AG20443 (cell line): ENCODE data around the gene EPB41L1.

Experiments used
- DNase-seq: peaks from one replicate; pipeline ENCODE4 v3.0.0; 2012; ENCODE audit warnings: low spot score, mixed read lengths

Gene EPB41L1

GRCh38 chr20:36154700-36155628 is at the start of gene EPB41L1:
Gene EPB41L1 (plus strand): TSS chr20:36154740. CDS start chr20:36173778, 19,038 bp downstream.
- DNase-seq: peak; percentile 68

GRCh38 chr20:36104856-36105255 is 49.7 kb upstream of the EPB41L1 start:
- no peak for DNase-seq

DNA sequence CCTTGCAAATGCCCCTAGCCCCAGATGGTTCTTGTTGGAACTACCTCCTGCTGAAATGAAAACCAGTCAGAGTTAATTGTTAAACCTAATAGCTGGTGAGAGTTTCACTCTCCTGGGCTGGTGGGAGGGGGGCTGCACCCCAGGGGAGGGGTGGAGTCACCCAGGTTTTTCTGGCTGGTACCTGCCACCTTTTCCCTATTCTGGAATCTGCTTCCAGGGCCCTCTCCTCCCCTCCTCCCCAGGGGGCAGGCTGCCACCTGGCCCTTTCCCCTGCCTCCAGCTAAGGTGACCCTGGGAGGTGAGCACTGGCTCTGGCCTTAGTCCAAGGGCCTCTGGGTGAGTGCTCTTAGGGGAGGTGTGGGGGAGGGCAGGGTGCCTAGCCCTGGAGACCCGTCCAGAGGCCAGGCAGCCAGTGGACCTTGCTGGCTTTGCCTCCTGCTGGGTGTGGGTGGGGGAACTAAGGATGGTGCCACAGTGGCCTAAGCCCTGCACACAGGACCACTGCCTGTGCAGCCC is 48.8 kb upstream of the EPB41L1 start:
- DNase-seq: no peak

DNA sequence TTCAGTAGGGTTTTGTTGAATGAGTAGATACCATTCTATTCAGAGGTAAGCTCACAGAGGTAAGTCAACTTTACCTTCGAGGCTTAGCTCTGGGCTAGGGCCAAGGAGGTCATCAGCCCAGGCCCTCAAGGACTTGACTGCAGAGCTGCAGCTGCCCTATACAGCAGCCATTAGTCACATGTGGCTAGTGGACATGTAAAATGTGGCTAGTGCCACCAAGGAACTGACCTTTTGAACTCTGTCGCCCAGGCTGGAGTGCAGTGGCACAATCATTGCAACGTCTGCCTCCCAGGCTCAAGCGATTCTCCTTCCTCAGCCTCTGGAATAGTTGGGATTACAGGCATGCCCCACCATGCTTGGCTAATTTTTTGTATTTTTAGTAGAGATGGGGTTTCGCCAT is 47.9 kb upstream of the EPB41L1 start:
- DNase-seq: no peak

- no peak for DNase-seq
These were observed 46.7 kb upstream of the EPB41L1 start for GRCh38 chr20:36107881-36108280.

GRCh38 chr20:36109251-36109947 is 45.1 kb upstream of the EPB41L1 start:
- no peak for DNase-seq

DNA sequence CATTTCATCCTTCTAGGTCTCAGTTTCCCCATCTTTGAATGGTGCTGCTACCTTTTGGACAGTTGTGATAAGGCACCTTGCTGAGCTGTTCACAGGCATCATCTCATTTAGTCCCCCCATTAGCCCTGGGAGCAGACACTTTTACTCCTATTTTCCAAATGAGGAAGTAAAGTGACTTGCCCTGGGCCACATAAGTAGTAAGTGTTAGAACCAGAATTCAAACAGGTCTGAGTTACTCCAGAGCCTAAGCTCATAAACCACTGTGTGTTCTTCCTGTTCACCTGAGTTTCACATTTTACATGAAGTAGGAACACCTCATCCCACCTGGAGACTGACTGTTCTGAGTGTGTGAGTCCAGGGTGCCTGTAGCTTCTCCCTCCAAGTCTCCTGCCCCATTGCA is 43.5 kb upstream of the EPB41L1 start:
- no peak for DNase-seq

- DNase-seq: no peak
These were observed 42.4 kb upstream of the EPB41L1 start for GRCh38 chr20:36112112-36112511.

GRCh38 chr20:36113036-36113435 is 41.5 kb upstream of the EPB41L1 start:
- no peak for DNase-seq

DNA sequence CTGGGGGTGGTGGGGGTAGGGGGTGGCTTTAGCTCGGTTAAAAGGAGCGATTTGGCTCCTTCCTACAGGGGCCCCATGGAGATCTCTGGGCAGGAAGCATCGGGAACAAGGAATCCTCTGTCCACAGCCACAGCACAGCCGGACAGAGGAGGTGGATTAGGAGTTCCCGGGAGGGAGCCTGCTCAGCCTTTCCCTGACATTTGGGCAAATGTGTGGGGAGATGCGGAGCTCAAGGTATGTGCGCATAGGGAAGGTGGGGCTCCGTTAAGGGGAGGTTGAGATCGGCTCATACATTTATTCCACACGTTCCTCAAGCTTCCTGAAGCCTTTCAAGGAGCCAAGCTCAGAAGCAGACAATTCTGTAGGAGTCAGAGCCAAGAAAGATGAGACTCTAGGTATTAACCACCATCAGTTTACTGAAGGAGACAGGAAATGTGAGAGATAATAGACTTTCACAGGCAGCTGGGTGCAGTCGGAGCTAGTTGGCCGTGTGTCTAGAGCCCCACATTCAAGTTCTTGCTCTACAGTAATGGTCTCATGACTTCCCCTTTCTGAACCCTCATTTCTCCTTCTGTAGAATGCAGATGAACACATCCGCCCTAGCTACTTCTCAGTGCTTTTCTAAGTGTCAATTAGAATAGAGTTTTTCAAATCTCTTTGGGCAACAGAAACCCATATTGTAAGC is 40.8 kb upstream of the EPB41L1 start:
- DNase-seq: no peak

DNA sequence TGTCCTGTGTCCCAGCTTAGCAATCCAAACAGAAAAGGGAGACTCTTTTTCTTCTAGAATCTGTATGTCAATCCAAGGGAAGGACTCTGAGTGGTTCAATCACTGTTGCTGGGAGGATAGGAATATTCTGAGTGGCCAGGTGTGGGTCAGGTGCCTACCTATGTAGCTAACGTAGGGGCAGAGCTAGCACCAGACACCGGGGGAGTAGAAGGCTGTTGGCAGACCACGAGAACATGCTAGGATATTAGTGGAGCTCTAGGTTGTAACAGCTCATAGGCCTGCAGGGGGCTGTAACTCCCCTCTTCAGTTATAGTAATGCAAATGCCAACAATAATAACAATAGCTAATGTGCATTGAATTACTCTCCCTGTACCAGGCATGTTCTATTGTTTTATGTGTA is 39.8 kb upstream of the EPB41L1 start:
- DNase-seq: no peak

DNA sequence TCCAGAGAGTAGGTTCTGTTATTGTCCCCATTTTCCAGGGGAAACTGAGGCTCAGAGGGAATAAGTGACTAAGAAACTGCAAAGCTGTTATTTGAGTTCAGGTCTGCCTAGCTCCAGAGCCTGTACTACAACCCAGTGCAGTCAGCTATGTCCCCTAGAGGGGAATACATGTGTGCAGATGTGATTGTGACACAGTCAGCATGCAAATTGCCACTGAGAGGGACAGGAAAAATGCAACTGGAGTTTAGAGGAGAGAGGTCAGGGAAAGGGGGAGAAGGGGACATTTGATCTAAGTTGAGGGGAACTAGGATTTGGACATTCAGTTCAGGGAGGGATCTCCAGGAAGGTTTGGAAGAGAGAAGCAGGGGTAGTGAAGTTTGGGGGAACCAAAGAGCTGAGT is 38.6 kb upstream of the EPB41L1 start:
- no peak for DNase-seq

DNA sequence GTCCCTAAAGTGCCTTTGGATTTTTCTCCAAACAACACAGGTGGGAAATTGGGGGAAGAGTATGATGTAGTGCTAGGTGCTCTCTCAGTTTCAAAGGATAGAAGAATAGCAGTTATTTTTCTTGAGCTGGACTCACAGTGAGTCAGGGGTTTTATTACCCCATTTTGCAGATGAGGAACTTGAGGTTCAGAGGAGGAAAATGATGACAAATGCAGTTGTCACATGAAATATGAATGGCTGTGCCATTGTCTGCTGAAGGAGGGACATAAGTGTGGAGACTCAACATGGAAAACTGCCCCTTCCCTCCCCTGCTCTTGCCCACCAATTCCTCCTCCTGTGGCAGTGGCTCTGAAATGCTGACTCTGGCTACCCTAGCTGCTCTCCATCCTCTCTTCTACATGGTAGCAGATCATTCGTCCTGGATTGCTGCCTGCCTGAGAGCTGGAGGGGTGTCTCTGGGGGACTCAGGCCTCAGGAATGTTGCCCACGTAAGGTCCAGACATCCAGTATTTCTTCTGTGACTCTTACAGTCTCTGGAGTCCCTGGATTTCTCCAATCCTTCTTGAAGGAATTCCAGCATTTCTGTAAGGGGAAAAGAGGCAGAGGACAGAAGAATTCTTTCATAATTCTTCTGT is 37.6 kb upstream of the EPB41L1 start:
- peak; percentile 94 for DNase-seq

DNA sequence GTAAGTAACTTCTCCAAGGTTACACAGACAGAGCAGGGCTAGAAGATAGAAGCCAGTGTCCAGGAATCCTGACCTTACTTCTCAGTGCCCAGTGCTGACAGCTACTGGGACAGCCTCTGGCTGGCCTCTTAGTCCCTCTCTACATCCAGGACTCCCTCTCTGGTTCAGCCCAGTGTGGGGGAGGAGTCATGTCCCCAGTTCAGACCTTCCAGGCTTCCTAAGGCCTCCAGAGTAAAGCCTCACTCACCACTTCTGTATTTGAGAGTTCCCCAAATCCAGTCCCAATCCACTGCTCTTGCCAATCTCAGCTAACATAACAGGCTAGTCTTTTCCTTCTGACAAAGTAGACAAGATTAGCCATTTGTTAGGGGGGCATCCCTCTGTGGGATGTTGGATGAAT is 36.9 kb upstream of the EPB41L1 start:
- peak; percentile 32 for DNase-seq

DNA sequence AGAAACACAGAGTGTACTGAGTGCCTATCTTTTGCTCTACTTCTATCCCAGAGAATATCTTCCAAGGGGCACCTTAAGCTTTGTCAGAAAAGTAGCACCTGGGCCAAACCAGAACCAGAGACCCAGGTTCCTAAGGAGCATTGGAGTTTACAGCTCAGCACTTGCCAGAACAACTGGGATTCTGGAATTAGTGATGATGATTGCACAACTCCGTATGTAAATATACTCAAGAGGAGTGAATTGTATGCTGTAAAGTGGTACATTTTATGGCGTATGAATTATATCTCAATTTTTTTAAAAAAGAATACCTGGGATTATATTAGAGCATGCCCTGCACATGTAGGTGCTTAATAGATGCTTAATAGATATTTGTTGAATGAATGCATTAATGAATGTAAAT is 36.2 kb upstream of the EPB41L1 start:
- DNase-seq: no peak

GRCh38 chr20:36119537-36119936 is 35.0 kb upstream of the EPB41L1 start:
- DNase-seq: no peak

DNA sequence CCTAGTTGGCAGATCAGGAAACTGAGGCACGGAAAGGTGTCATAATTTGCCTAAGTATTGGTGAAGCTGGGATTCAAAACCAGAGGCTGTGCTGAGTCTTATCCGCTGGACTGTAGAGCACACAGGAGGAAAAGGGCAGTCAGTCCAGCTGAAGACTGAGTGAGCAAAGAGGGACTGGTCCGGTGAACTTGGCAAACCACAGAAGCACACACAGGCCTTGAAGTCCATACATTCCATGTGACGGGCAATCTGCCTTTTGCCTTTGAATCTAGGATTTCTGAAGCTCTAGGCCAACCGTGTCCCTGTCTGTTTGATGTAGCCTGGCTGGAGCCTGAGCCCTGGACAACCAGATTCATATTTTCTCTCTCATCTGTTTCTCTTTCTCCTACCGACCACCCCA is 34.3 kb upstream of the EPB41L1 start:
- no peak for DNase-seq

DNA sequence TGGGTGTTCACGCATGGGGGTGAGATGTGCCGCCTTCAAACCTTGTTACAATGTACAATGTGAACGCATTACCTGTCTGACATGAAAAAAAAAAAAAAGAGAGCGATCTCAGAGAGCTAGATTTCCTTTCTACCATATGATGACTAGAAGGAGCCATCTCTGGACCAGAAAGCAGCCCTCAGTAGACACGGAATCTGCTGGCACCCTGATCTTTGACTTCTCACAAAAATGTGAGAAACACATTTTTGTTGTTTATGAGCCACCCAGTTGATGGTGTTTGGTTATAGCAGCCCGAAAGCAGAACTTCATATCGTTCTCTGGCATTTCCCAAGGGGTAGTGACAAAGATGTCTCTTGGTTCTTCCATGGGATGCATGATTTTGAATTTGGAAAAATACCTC is 33.5 kb upstream of the EPB41L1 start:
- no peak for DNase-seq

DNA sequence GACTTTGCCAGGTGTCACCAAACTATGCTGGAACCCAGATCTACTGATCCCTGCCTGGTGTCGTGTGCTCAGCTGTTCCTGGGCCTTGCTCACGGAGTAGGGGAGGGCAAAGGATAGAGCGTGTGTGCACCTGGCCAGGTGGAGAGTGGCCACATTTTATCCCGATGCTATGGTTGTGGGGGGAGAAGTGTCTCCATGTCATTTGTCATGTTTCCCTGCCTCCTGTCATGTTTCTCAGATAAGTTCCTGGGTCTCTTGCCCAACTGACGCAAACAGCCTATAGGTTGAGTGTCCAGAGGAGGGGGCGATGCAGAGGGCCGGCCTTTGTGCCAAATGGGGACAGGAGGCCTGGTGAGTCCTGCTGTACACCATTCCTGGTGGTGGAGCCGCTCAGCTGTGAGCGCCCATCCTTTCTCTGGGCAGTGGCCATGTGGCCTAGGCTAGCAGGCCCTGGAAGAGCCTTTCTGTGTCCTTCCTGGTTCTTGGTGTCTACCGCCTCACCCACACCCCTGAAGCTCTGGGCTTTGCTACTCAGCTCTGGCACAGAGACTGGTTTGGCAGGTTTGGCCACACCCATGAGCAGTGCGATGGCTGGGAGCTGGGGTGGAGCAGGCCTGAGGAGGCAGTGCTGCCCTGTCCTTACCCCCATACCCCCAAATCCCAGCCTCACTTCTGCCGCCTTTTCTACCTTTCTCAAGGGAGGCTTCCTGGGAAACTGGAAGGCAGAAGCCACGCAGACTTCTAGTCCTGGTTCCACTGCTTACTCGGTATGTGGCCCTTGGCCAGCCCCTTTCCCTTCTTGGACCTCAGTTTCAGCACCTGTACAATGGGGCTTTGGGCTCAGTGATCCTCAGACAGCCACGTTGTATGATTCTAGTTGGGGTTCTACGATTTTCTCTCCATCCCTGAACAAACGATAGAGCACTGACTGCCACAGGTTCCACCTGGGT is 32.3 kb upstream of the EPB41L1 start:
- DNase-seq: no peak

DNA sequence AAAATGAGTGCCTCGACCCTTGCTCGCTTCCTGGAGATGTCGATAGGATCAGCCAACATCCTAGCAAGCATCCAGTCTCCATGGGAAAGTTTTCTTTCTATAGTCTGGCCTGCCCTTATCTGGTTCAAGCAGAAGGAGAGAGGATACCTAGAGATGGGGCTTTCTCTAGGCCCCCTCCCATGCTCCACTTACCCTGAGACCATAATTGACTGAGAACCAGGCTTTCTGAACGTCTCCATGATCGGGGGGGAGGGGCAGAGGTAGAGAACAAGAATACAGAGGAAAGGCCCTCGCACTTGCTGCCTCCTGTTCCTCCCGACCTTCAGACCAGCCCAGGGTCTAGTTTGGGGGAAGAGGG is 31.6 kb upstream of the EPB41L1 start:
- no peak for DNase-seq

DNA sequence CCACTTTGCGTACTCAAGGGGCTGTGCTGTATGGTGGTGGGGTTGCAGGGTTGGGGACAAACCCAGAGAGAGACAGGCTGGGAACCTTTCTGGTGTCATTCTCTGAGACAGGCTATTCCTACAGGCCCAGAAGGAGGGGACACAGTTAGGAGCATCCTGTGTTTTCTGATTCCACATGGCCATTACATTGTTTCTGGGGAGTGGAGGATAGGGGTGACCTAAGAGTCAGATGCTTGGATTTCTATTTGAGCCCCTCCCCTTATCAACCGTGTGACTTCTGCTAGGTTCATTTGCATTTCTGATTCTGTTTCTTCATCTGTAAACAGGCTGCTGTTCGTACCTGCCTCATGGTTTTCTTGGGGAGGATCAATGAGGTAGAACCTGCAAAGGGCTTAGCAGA is 29.4 kb upstream of the EPB41L1 start:
- DNase-seq: no peak
